Spinal cord (tissue), 10 donors: ENCODE measurements around the gene RBM26. TPM values are rescaled to one million over a fixed set of nuclear protein-coding genes. Genes with fewer than 3 reads are reported as not detected.

ENCODE experiments used
- DNase-seq, 6 donors: peaks; one replicate each; pipeline versions ENCODE4 v3.0.0 to v3.0.0-alpha.2; 2013 to 2015; ENCODE audit warnings: low spot score in 6 of 6, low read depth in 4 of 6
- H3K27ac ChIP-seq: one replicate; pipeline ENCODE4 v1.5.1; 2013; ENCODE audit warnings: low read depth, low read length, control low read depth
- H3K27me3 ChIP-seq: one replicate; pipeline ENCODE4 v1.6.1; 2013; ENCODE audit warnings: low read length; ENCODE audit not compliant: control insufficient read depth, insufficient read depth
- H3K36me3 ChIP-seq: one replicate; pipeline ENCODE4 v1.6.1; 2013; ENCODE audit warnings: low read length; ENCODE audit not compliant: control insufficient read depth, insufficient read depth
- H3K4me1 ChIP-seq: one replicate; pipeline ENCODE4 v1.6.1; 2013; ENCODE audit warnings: low read length; ENCODE audit not compliant: control insufficient read depth, insufficient read depth
- H3K4me3 ChIP-seq: one replicate; pipeline ENCODE4 v1.5.1; 2013; ENCODE audit warnings: low read depth, low read length, control low read depth
- H3K9me3 ChIP-seq: one replicate; pipeline ENCODE4 v1.6.1; 2013; ENCODE audit warnings: low read length; ENCODE audit not compliant: control insufficient read depth, insufficient read depth
- WGBS: methylation state at CpG from one replicate; pipeline ENCODE4 v1.1.5; 2013; ENCODE audit warnings: missing lambda C conversion rate; ENCODE audit not compliant: insufficient coverage; 5-methylcytosine and 5-hydroxymethylcytosine counted together
- polyA plus RNA-seq, 2 donors: library from polyadenylated mRNA; unstranded; fragments of 120-200 nt; gene quantifications; one replicate each; pipeline ENCODE4 v1.2.1, GENCODE V29; 2013; ENCODE audit not compliant: insufficient read length in 2 of 2
- total RNA-seq, 2 donors: library from RNA; depleted of rRNA in 1 of 2; stranded (reverse); fragments of 120-200 nt in 1 of 2; fragments of >200 nt in 1 of 2; gene quantifications; one replicate each; pipeline versions ENCODE4 v1.2.3 to v1.2.4, GENCODE V29; 2013 to 2014
- donor health status: healthy.

The RBM26 gene
- total and polyA plus RNA-seq, 4 donors: 37.9 to 70.2 (median 61.3) TPM

DNA sequence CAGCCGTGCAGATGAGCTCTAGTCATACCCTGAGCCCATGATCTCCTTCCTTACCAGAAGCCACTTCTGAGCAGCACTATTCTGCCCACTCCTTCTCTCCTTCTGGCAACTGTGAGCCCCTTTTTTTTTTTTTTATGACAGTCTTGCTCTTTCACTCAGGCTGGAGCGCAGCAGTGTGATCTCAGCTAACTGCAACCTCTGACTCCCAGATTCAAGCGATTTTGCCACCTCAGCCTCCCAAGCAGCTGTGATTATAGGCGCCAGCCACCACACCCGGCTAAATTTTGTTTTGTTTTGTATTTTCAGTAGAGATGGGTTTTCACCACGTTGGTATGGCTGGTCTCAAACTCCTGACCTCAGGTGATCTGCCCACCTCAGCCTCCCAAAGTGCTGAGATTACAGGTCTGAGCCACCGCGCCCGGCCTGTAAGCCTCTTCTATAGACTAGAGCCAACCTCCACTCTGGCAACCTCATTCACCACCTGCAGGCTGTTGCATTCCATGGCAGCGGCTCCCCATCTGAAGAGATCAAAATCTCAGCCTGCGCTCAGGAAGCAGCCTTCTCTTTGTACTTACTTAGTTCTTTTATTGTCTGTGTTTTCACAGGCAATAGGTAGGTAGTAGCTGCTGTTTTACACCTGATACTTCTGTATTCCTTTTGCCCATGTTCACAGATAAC lies 40.1 kb upstream of the RBM26 start:
- Histone ChIP-seq H3K4me1 (no peaks in the 10 kb centered on the region), H3K36me3 (no peaks in the 10 kb centered on the region), H3K27me3 (no peaks in the 10 kb centered on the region), H3K27ac (no peak overlapping the region), H3K4me3 (no peak overlapping the region), H3K9me3 (no peaks in the 10 kb centered on the region)
- no peak for DNase-seq
- WGBS: 83% methylated on average over 4 of the region's 11 CpGs

DNA sequence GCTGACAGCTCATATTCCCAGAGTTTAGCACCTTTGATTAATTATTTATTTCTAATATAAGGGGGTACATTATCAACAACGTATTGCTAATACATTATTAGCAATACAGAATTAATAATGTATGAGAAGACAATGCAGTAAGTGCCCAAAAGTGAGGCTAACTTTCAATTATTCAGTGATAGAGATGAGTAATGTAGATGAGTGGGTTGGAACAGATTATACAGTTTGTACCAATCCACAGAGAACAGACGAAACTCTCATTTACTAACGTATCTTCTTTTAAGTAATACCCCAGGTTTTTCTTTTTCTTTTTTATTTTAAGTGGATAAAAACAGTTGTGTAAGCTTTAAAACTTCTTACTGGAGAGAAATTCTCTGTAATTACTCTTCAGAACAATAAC lies 36.7 kb upstream of the RBM26 start:
- no CpG with 5 or more reads among the region's 3 CpGs for WGBS
- H3K27me3 ChIP-seq: no peaks in the 10 kb centered on the region
- H3K4me3 ChIP-seq: no peak overlapping the region
- no peaks in the 10 kb centered on the region for H3K36me3 ChIP-seq
- no peak for DNase-seq
- no peaks in the 10 kb centered on the region for H3K4me1 ChIP-seq
- H3K9me3 ChIP-seq: no peaks in the 10 kb centered on the region
- no peak overlapping the region for H3K27ac ChIP-seq

DNA sequence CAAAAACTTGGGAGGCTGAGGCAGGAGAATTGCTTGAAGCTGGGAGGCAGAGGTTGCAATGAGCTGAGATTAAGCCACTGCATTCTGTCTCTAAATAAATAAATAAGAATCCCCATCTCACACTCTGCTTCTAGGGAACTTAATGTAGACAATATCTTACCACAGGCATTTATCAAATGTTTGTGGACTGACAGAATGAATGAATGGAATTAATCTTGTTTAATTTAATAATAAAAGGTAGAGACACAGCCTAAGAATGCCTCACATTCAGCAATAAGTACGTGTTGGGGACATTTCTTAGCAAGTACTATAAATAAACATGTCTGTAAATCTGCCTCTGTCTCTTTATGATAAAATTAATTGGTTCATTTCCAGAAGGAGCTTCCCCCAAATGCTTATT lies 36.2 kb upstream of the RBM26 start:
- Histone ChIP-seq H3K27ac (no peak overlapping the region), H3K4me3 (no peak overlapping the region), H3K4me1 (no peaks in the 10 kb centered on the region), H3K36me3 (no peaks in the 10 kb centered on the region), H3K27me3 (no peaks in the 10 kb centered on the region), H3K9me3 (no peaks in the 10 kb centered on the region)
- DNase-seq: no peak
- WGBS: no CpG with 5 or more reads among the region's 1 CpG

DNA sequence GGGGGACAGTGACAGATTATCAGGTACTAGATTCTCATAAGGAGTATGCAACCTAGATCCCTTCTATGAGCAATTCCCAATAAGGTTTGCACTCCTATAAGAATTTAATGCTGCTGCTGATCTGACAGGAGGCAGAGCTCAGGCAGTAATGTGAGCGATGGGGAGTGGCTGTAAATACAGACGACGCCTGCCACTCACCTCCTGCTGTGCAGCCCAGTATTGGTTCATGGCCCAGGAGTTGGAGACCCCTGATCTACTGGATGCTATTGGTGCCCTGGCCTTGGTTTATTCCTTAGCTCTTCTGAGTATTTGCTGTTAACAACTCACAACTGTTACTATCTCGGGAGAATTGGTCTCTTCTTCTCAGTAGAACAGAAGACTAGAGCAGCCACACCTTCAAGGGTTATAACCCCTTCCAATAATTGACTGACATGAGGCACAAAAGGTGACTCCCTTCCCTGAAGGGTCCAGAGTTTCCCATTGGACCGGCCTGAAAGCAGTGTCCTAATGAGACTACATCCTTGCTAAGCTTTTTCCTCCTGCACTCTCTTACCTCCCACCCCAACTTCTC lies 35.0 kb upstream of the RBM26 start:
- Histone ChIP-seq H3K27me3 (no peaks in the 10 kb centered on the region), H3K36me3 (no peaks in the 10 kb centered on the region), H3K9me3 (no peaks in the 10 kb centered on the region), H3K27ac (no peak overlapping the region), H3K4me1 (no peaks in the 10 kb centered on the region), H3K4me3 (no peak overlapping the region)
- DNase-seq: no peak
- 80% methylated on average over 5 of the region's 5 CpGs for WGBS

DNA sequence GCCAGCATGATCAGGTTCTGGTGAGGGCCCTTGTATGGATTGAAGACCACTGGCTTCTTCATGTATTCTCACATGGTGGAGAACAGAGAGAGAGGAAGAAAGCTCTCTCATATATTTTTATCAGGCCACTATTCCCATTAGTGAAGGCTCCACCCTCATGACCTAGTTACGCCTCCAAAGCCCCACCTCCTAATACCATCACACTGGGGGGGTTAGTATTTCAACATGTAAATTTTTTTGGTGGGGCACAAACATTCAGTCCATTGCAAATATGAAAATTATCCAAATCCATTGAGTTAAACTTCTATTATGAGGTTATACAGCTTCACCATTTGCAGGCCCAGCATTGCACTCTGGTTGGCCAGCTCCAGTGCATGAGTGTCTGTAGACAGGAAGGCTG lies 33.2 kb upstream of the RBM26 start:
- Histone ChIP-seq H3K4me1 (no peaks in the 10 kb centered on the region), H3K9me3 (no peaks in the 10 kb centered on the region), H3K36me3 (no peaks in the 10 kb centered on the region), H3K27ac (no peak overlapping the region), H3K4me3 (no peak overlapping the region), H3K27me3 (no peaks in the 10 kb centered on the region)
- WGBS: no CpG with 5 or more reads among the region's 1 CpG
- no peak for DNase-seq

DNA sequence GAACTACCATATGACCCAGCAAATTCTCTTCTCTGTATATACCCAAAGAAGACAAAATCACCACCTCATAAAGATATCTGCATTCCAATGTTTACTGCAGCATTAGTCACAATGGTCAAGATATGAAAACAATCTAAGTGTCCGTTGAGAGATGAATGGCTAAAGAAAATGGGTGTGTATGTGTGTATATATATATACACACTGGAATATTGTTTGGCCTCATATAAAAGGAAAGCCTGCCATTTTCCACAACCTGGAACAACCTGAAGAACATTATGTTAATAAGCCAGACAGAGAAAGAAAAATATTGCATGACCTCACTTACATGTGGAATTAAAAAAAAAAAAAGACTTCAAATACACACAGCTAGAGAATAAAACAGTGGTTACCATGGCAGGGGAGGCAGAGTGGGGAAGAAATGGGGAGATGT lies 29.5 kb upstream of the RBM26 start:
- Histone ChIP-seq H3K27ac (no peak overlapping the region), H3K36me3 (no peaks in the 10 kb centered on the region), H3K27me3 (no peaks in the 10 kb centered on the region), H3K4me3 (no peak overlapping the region), H3K9me3 (no peaks in the 10 kb centered on the region), H3K4me1 (no peaks in the 10 kb centered on the region)
- no CpG with 5 or more reads among the region's 1 CpG for WGBS
- DNase-seq: no peak

DNA sequence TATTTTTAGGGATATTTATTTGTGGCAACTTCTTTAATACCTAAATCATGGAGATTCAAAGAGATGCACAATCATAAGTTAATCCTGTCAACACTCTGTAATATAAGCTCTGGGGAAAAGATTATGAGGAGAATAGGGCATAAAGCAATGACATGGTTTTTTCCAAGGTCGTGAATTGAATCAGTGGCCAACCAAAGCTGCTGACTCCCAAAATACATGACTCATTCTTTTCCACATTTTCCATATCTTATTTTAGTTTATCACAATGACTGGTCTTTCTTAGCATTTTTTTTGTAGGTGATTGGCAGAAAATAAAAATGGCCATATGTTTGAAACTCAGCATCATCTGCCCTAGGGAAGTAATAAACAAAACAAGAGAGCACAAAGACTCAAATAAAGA lies 28.5 kb upstream of the RBM26 start:
- no peaks in the 10 kb centered on the region for H3K4me1 ChIP-seq
- no peak overlapping the region for H3K4me3 ChIP-seq
- peak in 1 of 6 donors; percentile 34 for DNase-seq
- H3K27me3 ChIP-seq: no peaks in the 10 kb centered on the region
- no peak overlapping the region for H3K27ac ChIP-seq
- WGBS: no CpG with 5 or more reads among the region's 1 CpG
- H3K36me3 ChIP-seq: no peaks in the 10 kb centered on the region
- no peaks in the 10 kb centered on the region for H3K9me3 ChIP-seq

DNA sequence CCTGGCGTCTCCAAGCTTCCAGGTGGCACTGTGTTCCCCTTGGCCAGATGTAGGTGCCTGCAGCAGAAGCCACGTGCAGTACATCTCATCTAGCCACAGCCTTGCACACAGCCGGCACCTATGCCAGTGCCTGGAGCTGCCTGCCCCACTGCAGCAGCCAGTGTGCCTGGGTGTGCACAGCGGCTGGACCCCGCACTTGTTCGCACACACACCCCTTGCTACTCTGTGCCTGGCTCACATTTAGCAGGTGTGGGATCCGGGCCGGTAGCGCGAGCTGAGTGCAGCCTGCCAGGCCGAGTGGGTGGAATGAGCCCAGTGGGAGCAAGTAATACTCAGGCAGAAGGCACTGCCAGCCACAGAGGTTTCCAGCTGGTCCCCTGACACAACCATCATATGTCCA lies 26.9 kb upstream of the RBM26 start:
- H3K9me3 ChIP-seq: no peaks in the 10 kb centered on the region
- no peaks in the 10 kb centered on the region for H3K27me3 ChIP-seq
- no peaks in the 10 kb centered on the region for H3K36me3 ChIP-seq
- peak in 1 of 6 donors; percentile 6 for DNase-seq
- WGBS: 95% methylated on average over 11 of the region's 11 CpGs
- H3K27ac ChIP-seq: no peak overlapping the region
- H3K4me3 ChIP-seq: no peak overlapping the region
- H3K4me1 ChIP-seq: no peaks in the 10 kb centered on the region

DNA sequence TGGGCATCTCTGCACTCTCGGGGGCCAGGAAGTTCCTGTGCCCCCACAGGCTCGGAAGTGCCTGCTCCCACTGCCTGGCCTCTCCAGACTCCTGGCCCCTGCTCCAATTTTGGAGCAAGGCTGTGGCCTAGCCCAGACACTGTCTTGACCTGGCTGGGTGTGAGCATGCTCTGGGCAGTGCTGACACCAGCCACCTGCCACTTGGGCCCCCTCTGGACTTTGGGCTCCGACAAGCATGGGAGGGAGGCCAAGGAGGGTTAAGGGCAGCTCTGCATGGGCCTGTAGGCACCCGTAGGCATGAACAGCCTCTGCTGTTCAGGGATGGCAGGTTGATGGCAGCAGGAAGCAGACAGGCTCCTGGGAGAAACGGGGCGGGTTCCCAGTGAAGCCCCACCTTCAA lies 26.0 kb upstream of the RBM26 start:
- H3K27me3 ChIP-seq: no peaks in the 10 kb centered on the region
- no peaks in the 10 kb centered on the region for H3K4me1 ChIP-seq
- 86% methylated on average over 6 of the region's 6 CpGs for WGBS
- no peak overlapping the region for H3K27ac ChIP-seq
- H3K4me3 ChIP-seq: no peak overlapping the region
- DNase-seq: no peak
- no peaks in the 10 kb centered on the region for H3K9me3 ChIP-seq
- no peaks in the 10 kb centered on the region for H3K36me3 ChIP-seq

DNA sequence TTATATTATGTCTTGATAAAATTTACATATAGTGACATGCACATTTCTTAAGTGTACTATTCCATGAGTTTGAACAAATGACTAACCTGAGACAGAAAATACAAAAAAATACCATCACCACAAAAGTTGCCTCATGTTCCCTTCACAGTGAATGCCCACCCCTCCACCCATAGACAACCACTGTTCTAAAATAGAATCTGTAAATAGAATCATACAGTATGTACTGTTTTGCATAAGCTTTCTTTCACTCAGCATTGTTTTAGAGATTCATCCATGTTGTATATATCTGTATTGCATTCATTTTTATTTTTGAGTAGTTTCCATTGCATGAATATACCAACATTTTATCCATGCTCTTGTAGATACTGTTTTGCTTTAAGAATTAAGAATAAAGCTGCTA lies 23.3 kb upstream of the RBM26 start:
- Histone ChIP-seq H3K36me3 (no peaks in the 10 kb centered on the region), H3K9me3 (no peaks in the 10 kb centered on the region), H3K4me1 (no peaks in the 10 kb centered on the region), H3K27ac (no peak overlapping the region), H3K27me3 (no peaks in the 10 kb centered on the region), H3K4me3 (no peak overlapping the region)
- DNase-seq: no peak
